Caco-2 (cell line): ENCODE measurements around the gene SERGEF. TPM values are rescaled to one million over a fixed set of nuclear protein-coding genes. Genes with fewer than 3 reads are reported as not detected.
A peak's percentile ranks its signal among the peaks of the same experiment; 100 is the strongest.

ENCODE experiments used
- BruUV-seq: library from RNA; stranded (reverse); fragments of 400-500 nt; replicated peaks from 2 replicates; lab custom pipeline; 2021; lab: Mats Ljungman, UMichigan
- CTCF ChIA-PET: fragments of 300-600 bp; sonication (Branson Sonifier 250); formaldehyde crosslinking; loops from one replicate; lab custom pipeline; 2022; ENCODE audit warnings: antibody characterized with exemption; lab: Charles Lee
- POLR2A ChIA-PET: fragments of 300-600 bp; sonication (Branson Sonifier 250); formaldehyde crosslinking; loops from one replicate; lab custom pipeline; 2022; ENCODE audit warnings: antibody characterized with exemption; lab: Charles Lee
- DNase-seq, 2 experiments: peaks; one replicate each; pipeline versions ENCODE4 v3.0.0 to v3.0.0-alpha.2; 2020 to 2022
- H3K27me3 ChIP-seq: replicated peaks from 2 replicates; pipeline ENCODE4 v1.6.0; 2011; ENCODE audit warnings: low read length; ENCODE audit not compliant: control insufficient read depth, insufficient read depth
- H3K36me3 ChIP-seq: 2 replicates; pipeline ENCODE4 v1.5.1; 2011; ENCODE audit warnings: low read length; ENCODE audit not compliant: control insufficient read depth, insufficient read depth
- H3K4me1 ChIP-seq: fragments of 250-450 bp; sonication (Bioruptor Pico); 2 replicates; pipeline ENCODE4 v1.5.1; 2020; ENCODE audit warnings: mild to moderate bottlenecking
- H3K4me3 ChIP-seq: 2 replicates; pipeline ENCODE4 v1.5.1; 2011; ENCODE audit warnings: low read depth, mild to moderate bottlenecking, control low read depth, low read length
- H3K9me3 ChIP-seq: fragments of 250-450 bp; sonication (Bioruptor Pico); 2 replicates; pipeline ENCODE4 v1.5.1; 2020; ENCODE audit warnings: mild to moderate bottlenecking, moderate library complexity
- H3K27ac Mint-ChIP-seq: one replicate; pipeline ENCODE4 v1.8.0; 2022; ENCODE audit warnings: mixed read lengths; ENCODE audit not compliant: unreplicated experiment
- H3K27me3 Mint-ChIP-seq: one replicate; pipeline ENCODE4 v1.8.0; 2022; ENCODE audit warnings: mixed read lengths; ENCODE audit not compliant: insufficient read depth, unreplicated experiment
- H3K36me3 Mint-ChIP-seq: one replicate; pipeline ENCODE4 v1.8.0; 2022; ENCODE audit warnings: mild to moderate bottlenecking, mixed read lengths; ENCODE audit not compliant: insufficient read depth, unreplicated experiment
- H3K4me1 Mint-ChIP-seq: one replicate; pipeline ENCODE4 v1.8.0; 2022; ENCODE audit warnings: low read depth, mixed read lengths; ENCODE audit not compliant: unreplicated experiment
- H3K4me3 Mint-ChIP-seq: one replicate; pipeline ENCODE4 v1.8.0; 2022; ENCODE audit warnings: mild to moderate bottlenecking, moderate library complexity, mixed read lengths; ENCODE audit not compliant: unreplicated experiment
- H3K9me3 Mint-ChIP-seq: one replicate; pipeline ENCODE4 v1.8.0; 2022; ENCODE audit warnings: mixed read lengths; ENCODE audit not compliant: unreplicated experiment
- intact Hi-C: fragments of 100-400 bp; cut with micrococcal nuclease; formaldehyde crosslinking; loops from one replicate; pipeline ENCODE4 v1.10.0; 2022; ENCODE audit not compliant: unreplicated experiment
- total RNA-seq: library from RNA; stranded (reverse); gene quantifications from 2 replicates; pipeline ENCODE4 v1.2.3, GENCODE V29; 2022
- TF ChIP-seq, protein P1 (sequence below), 2 experiments: fragments of 200-600 bp in 1 of 2; IDR thresholded peaks; 1 replicate in 1 of 2; 2 replicates in 1 of 2; pipeline versions ENCODE4 v1.5.1 to v1.8.0; 2011 to 2022; ENCODE audit warnings: antibody characterized with exemption in 1 of 2, control low read depth in 1 of 2, inconsistent platforms in 1 of 2, low read depth in 1 of 2, low read length in 1 of 2, mild to moderate bottlenecking in 1 of 2, moderate library complexity in 1 of 2; ENCODE audit not compliant: insufficient read depth in 1 of 2, severe bottlenecking in 1 of 2, unreplicated experiment in 1 of 2

SERGEF gene
- total RNA-seq, 1 experiment from 2014 or later: 17.5 TPM

- TF ChIP-seq, protein P1, sequence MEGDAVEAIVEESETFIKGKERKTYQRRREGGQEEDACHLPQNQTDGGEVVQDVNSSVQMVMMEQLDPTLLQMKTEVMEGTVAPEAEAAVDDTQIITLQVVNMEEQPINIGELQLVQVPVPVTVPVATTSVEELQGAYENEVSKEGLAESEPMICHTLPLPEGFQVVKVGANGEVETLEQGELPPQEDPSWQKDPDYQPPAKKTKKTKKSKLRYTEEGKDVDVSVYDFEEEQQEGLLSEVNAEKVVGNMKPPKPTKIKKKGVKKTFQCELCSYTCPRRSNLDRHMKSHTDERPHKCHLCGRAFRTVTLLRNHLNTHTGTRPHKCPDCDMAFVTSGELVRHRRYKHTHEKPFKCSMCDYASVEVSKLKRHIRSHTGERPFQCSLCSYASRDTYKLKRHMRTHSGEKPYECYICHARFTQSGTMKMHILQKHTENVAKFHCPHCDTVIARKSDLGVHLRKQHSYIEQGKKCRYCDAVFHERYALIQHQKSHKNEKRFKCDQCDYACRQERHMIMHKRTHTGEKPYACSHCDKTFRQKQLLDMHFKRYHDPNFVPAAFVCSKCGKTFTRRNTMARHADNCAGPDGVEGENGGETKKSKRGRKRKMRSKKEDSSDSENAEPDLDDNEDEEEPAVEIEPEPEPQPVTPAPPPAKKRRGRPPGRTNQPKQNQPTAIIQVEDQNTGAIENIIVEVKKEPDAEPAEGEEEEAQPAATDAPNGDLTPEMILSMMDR (IDR thresholded peaks at IDR 0.05; ENCODE audit: insufficient read depth in 1 of 2, low read depth in 1 of 2, low read length in 1 of 2, severe bottlenecking in 1 of 2, unreplicated experiment in 1 of 2): no peak
- POLR2A ChIA-PET: no interaction called here
- H3K27ac Mint-ChIP-seq: no peak overlapping the region
Measured at GRCh38 chr11:17740649-17741235, 272.1 kb downstream of the SERGEF start.

GRCh38 chr11:17739945-17740338 is 272.9 kb downstream of the SERGEF start:
- no TSS peak for BruUV-seq
- Histone ChIP-seq H3K36me3 (no peaks in the 10 kb centered on the region), H3K27me3 (no peaks in the 10 kb centered on the region), H3K4me1 (0 out of 2 replicates have a peak, but pooled peaks cover 4% of the 10 kb centered on the region), H3K9me3 (no peaks in the 10 kb centered on the region), H3K4me3 (no peak overlapping the region)
- H3K4me1 Mint-ChIP-seq: no peaks in the 10 kb centered on the region
- H3K27me3 Mint-ChIP-seq: peaks cover 5% of the 10 kb centered on the region
- TF ChIP-seq, protein P1 (IDR thresholded peaks at IDR 0.05; ENCODE audit: insufficient read depth in 1 of 2, low read depth in 1 of 2, low read length in 1 of 2, severe bottlenecking in 1 of 2, unreplicated experiment in 1 of 2): no peak
- CTCF ChIA-PET: interaction anchor here (2.2 kb wide), 1 partner anchor 9 kb away, joined by 10 read pairs; no protein-coding TSS in a partner anchor
- POLR2A ChIA-PET: no interaction called here
- intact Hi-C loops: no loop called here
- peak in 1 of 2 experiments; percentile 24 for DNase-seq
- H3K9me3 Mint-ChIP-seq: no peaks in the 10 kb centered on the region
- H3K27ac Mint-ChIP-seq: no peak overlapping the region
- no peaks in the 10 kb centered on the region for H3K36me3 Mint-ChIP-seq
- no peak overlapping the region for H3K4me3 Mint-ChIP-seq

More at GRCh38 chr11:17740649-17741235, 272.1 kb downstream of the SERGEF start:
- Histone ChIP-seq H3K4me1 (no peaks in the 10 kb centered on the region), H3K9me3 (no peaks in the 10 kb centered on the region), H3K27me3 (no peaks in the 10 kb centered on the region), H3K4me3 (no peak overlapping the region), H3K36me3 (no peaks in the 10 kb centered on the region)
- no peaks in the 10 kb centered on the region for H3K9me3 Mint-ChIP-seq
- intact Hi-C loops: no loop called here
- peak in 1 of 2 experiments; percentile 19 for DNase-seq
- H3K4me1 Mint-ChIP-seq: no peaks in the 10 kb centered on the region
- BruUV-seq: no TSS peak
- no peak overlapping the region for H3K4me3 Mint-ChIP-seq
- CTCF ChIA-PET: interaction anchor here (0.7 to 2.2 kb wide), 2 partner anchors 10 to 519 kb away, joined by 5 to 10 read pairs; no protein-coding TSS in a partner anchor
- H3K27me3 Mint-ChIP-seq: peaks cover 11% of the 10 kb centered on the region
- no peaks in the 10 kb centered on the region for H3K36me3 Mint-ChIP-seq

DNA sequence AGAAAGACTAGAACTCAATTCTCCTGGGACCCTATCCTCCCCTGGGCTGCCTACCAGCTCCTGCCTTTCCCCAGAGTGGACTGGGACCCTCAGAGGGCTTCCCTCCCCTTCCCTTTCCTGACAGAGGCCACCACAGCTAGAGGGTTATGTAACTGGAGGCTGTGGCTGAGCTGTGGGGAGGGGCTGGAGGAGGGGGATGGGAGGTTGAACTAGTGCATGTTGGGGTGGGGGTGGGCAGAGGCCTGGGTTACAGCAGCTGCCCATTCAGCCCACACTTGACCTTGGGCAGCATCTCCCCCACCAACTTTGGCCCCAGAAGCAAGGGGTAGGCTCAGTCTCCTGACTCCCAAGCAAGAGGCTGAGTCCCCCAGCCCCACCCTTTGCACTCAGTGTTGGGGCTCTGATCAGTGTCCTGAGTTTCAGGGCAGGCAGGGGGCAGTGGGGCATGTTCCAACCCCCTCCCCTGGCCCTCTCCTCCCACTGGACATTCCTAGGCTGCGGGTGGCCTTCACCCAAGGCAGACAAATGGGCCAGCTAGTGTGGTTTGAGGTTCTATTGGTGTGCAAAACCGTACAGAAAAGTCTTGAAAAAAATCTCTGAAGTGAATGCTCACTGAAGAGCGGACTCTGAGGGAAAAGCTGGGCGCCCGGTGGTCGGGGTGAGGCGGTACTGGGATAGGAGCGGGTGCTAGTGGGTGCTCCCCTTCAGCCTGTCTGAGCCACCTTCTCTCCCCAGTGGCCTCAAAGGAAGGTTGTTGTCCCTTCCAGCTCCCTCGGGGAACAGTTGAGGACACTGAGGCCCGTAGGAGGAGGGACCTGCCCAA is 274.5 kb downstream of the SERGEF start:
- H3K4me3 Mint-ChIP-seq: no peak overlapping the region
- intact Hi-C loops: no loop called here
- no peaks in the 10 kb centered on the region for H3K36me3 Mint-ChIP-seq
- Histone ChIP-seq H3K4me3 (no peak overlapping the region), H3K4me1 (peaks cover 9% of the 10 kb centered on the region; the same call in 1 of the 2 replicates), H3K27me3 (no peaks in the 10 kb centered on the region), H3K36me3 (no peaks in the 10 kb centered on the region), H3K9me3 (no peaks in the 10 kb centered on the region)
- peak in 1 of 2 experiments; percentile 13 for DNase-seq
- CTCF ChIA-PET: interaction anchor here (0.6 kb wide), 1 partner anchor 374 kb away, joined by 3 read pairs; no protein-coding TSS in a partner anchor
- no TSS peak for BruUV-seq
- H3K27me3 Mint-ChIP-seq: peaks cover 12% of the 10 kb centered on the region
- H3K27ac Mint-ChIP-seq: no peak overlapping the region
- POLR2A ChIA-PET: no interaction called here
- TF ChIP-seq, protein P1 (IDR thresholded peaks at IDR 0.05; ENCODE audit: insufficient read depth in 1 of 2, low read depth in 1 of 2, low read length in 1 of 2, severe bottlenecking in 1 of 2, unreplicated experiment in 1 of 2): no peak
- no peaks in the 10 kb centered on the region for H3K4me1 Mint-ChIP-seq
- H3K9me3 Mint-ChIP-seq: no peaks in the 10 kb centered on the region
